ENCODE results near the gene ZNF346.
A peak's percentile ranks its signal among the peaks of the same experiment; 100 is the strongest.

ZNF346 gene

GRCh38 chr5:177070536-177071191 lies 48.2 kb downstream of the ZNF346 start:
- DNase-seq (ENCODE audit: low spot score): no peak

DNA sequence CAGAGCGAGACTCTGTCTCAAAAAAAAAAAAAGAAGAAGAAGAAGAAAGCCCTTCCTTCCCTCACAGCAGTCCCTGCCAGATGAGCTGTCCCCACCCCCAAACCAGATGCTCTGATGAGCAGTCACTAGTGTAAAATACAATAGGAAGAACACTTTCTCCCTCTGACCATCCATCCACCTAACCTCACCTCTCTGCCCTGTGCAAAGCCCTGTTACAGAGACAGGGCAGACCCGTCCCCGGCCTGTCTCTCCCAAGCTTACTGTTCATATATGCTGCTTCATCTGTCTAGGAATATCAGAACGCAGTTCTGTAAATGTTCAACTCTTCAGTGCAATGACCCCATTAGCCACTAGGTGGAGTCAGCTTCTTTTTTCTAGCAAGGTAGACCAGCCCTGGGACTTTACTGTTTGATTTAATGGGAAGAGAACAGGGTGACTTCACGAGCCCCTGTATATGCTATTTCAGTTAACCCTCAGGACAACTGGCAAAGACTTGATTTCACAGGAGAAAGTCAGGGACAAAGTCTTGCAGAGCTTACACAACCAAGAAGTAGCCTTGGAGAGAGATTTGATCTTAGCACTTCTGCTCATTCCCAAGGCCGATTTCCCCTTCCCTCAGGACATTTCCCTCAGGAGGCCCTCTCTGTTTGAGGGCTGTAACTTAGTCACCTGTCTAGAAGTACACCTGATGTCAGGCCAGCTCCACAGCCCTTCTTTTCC lies 49.3 kb downstream of the ZNF346 start:
- no peak for DNase-seq (ENCODE audit: low spot score)

- DNase-seq (ENCODE audit: low spot score): no peak
These were observed 54.8 kb downstream of the ZNF346 start for GRCh38 chr5:177077335-177077734.

DNA sequence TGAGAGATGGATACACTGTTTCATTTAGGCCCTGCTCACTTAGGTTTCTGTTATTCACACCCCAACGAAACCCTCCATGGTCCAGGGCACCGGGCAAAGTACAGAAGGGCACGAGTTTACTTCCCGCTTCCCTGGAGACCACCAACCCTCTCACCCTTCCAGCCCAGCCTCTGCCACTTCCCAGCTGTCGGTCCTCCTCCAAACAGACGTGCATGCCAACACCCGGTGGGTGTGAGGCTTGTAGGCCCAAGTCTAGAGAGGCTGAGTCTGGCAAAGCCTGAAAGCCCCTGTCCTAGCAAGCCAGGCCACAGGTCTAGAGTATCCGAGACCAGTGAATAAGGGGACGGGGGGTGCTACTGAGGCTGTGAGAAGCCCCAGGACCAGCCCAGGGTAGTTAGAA lies 57.1 kb downstream of the ZNF346 start:
- no peak for DNase-seq (ENCODE audit: low spot score)

DNA sequence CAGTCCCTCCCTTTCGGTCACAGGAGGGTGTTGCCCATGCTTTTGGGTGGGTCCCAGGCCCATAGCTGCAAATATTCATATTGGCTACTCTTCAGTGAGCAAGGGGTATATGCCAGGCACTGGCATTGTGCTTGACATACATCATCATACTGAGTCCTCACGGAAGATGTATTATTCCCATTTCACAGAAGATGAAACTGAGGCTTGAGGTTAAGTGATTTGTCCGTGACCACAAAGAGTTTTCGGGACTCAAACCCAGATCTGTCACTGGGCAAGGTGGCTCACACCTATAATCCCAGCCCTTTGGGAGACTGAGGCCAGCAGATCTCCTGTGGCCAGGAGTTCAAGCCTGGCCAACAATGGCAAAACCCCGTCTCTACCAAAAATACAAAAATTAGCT lies 57.8 kb downstream of the ZNF346 start:
- DNase-seq (ENCODE audit: low spot score): no peak

- DNase-seq (ENCODE audit: low spot score): no peak
These were observed 59.4 kb downstream of the ZNF346 start for GRCh38 chr5:177081859-177082258.

GRCh38 chr5:177083357-177083756 lies 60.9 kb downstream of the ZNF346 start:
- DNase-seq (ENCODE audit: low spot score): no peak

- no peak for DNase-seq (ENCODE audit: low spot score)
These were observed 61.7 kb downstream of the ZNF346 start for GRCh38 chr5:177084175-177084574.

DNA sequence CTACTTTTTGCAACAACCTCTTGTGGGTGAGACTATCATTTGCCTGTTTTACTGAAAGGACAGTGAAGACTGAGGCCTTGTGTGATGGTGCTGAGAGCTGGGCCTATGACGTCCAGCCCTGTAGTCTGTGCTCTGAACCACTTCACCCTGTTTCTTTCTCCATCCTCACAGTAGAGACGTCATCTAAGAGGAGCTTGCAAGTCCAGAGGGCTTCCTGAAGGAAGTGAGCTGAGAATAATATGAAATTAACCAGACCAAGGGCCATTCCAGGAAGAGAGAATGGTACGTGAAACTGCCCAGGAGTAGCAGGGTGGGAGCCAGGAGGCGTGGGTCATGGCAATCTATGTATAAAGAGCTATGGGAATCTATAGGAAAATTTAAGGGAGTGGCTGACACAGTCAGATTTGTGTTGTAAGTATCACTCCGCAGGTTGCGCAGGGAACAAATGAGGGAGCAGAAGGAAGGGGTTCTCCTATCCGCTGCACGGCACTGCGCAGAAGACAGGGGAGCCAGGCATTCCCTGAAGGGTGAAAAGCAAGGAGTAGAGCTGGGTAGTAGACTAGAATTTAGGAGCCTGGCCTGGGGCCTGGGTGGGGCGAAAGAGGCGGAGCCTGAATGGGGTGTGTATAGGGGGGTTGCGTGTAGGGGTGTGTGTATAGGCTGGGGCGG lies 63.6 kb downstream of the ZNF346 start:
- DNase-seq (ENCODE audit: low spot score): no peak

GRCh38 chr5:177086654-177087397 lies 64.3 kb downstream of the ZNF346 start, which contains the start of gene FGFR4:
Gene FGFR4 (plus strand): TSS chr5:177086915. CDS start chr5:177089603, 2,688 bp downstream.
- DNase-seq (ENCODE audit: low spot score): peak; percentile 98

GRCh38 chr5:177087398-177088005 lies 65.0 kb downstream of the ZNF346 start:
- DNase-seq (ENCODE audit: low spot score): no peak

DNA sequence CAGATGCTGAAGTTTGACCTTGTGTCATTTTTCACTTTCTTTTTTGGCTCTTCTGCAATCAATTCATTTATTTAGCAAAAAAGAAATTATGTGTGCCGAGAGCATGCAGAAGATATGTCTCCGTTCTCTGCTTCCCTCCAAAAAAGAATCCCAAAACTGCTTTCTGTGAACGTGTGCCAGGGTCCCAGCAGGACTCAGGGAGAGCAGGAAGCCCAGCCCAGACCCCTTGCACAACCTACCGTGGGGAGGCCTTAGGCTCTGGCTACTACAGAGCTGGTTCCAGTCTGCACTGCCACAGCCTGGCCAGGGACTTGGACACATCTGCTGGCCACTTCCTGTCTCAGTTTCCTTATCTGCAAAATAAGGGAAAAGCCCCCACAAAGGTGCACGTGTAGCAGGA lies 66.6 kb downstream of the ZNF346 start:
- DNase-seq (ENCODE audit: low spot score): no peak

- DNase-seq (ENCODE audit: low spot score): no peak
These were observed 67.5 kb downstream of the ZNF346 start for GRCh38 chr5:177089825-177090641.

GRCh38 chr5:177090813-177091212 lies 68.3 kb downstream of the ZNF346 start:
- no peak for DNase-seq (ENCODE audit: low spot score)

GRCh38 chr5:177091232-177091631 lies 68.7 kb downstream of the ZNF346 start:
- no peak for DNase-seq (ENCODE audit: low spot score)

DNA sequence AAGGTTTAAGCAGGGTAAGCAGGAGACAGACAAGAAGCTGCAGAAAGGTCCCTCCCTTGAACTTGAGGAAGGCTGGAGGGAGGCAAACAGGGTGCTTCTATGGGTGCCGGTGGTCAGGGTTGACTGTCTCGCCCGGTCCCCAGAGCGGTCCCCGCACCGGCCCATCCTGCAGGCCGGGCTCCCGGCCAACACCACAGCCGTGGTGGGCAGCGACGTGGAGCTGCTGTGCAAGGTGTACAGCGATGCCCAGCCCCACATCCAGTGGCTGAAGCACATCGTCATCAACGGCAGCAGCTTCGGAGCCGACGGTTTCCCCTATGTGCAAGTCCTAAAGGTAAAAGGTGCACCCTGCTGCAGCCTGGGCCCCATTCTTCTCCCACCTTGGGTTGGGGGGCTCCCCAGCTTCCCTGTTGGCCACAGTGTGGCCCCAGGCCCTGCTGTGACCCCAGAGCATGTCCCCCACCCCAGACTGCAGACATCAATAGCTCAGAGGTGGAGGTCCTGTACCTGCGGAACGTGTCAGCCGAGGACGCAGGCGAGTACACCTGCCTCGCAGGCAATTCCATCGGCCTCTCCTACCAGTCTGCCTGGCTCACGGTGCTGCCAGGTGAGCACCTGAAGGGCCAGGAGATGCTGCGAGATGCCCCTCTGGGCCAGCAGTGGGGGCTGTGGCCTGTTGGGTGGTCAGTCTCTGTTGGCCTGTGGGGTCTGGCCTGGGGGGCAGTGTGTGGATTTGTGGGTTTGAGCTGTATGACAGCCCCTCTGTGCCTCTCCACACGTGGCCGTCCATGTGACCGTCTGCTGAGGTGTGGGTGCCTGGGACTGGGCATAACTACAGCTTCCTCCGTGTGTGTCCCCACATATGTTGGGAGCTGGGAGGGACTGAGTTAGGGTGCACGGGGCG lies 69.9 kb downstream of the ZNF346 start:
- no peak for DNase-seq (ENCODE audit: low spot score)

DNA sequence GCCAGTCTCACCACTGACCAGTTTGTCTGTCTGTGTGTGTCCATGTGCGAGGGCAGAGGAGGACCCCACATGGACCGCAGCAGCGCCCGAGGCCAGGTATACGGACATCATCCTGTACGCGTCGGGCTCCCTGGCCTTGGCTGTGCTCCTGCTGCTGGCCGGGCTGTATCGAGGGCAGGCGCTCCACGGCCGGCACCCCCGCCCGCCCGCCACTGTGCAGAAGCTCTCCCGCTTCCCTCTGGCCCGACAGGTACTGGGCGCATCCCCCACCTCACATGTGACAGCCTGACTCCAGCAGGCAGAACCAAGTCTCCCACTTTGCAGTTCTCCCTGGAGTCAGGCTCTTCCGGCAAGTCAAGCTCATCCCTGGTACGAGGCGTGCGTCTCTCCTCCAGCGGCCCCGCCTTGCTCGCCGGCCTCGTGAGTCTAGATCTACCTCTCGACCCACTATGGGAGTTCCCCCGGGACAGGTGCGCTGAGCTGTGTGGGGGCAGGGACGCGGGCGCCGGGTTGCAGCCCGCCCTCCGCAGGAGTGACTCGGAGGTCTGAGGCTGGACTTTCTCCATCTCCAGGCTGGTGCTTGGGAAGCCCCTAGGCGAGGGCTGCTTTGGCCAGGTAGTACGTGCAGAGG lies 70.7 kb downstream of the ZNF346 start:
- DNase-seq (ENCODE audit: low spot score): no peak

DNA sequence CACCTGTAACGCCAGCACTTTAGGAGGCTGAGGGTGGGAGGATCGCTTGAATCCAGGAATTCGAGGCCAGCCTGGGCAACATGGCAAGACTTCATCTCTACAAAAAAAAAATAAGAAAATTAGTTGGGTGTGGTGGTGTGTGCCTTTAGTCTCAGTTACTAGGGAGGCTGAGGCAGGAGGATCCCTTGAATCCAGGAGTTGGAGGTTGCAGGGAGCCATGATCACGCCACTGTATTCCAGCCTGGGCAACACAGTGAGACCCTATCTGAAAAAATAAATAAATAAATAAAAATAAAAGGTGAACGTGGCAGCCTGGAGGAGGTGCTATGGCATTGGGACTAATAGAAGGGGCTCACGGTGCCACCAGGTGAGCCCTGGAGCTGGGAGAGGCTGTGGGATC lies 71.3 kb downstream of the ZNF346 start:
- DNase-seq (ENCODE audit: low spot score): no peak

- DNase-seq (ENCODE audit: low spot score): peak; percentile 99
These were observed 72.0 kb downstream of the ZNF346 start for GRCh38 chr5:177094224-177095087.

Measured in HuH-7.5 (cell line).